ENCODE data around the gene PAPPA.

Gene PAPPA

DNA sequence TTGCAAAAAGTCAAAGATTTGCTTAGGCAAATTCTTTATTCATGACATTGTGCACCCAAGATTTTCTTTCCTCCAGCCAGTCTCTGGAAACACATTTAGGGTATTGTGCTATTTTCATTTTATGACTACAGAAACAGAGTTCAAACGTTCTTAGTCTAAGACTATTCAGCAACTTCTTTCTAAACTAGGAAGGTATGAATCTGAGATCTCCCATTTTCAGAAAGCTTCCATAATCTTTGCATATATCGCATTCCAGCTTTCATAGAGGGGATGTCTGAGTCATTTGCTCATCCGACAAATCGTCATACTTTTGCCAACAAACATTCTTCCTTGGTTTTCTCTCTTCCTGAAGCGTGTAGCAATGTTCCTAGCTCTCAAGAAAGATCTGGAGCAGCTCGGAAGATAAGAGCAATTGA is 1.6 kb upstream of the PAPPA start:
- DNase-seq (ENCODE audit: low spot score): no peak

DNA sequence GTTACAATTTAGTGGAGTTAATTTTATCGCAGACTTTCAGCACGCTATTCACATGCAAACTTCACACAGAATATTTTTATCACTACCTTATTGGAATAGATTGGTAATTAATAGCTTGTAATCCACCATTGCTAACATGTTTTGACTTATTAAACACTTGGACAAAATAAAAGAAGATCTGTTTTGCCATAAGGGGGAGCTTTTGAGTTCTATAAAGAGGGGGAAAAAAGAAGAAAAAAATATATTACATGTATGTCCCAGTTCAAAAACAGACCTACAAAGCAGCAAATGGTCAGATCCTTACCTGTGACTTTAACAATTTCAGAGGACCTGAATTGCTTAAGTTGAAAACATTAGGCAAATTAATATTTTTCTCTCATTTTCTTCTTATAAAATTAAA is 1.2 kb upstream of the PAPPA start:
- DNase-seq (ENCODE audit: low spot score): no peak

DNA sequence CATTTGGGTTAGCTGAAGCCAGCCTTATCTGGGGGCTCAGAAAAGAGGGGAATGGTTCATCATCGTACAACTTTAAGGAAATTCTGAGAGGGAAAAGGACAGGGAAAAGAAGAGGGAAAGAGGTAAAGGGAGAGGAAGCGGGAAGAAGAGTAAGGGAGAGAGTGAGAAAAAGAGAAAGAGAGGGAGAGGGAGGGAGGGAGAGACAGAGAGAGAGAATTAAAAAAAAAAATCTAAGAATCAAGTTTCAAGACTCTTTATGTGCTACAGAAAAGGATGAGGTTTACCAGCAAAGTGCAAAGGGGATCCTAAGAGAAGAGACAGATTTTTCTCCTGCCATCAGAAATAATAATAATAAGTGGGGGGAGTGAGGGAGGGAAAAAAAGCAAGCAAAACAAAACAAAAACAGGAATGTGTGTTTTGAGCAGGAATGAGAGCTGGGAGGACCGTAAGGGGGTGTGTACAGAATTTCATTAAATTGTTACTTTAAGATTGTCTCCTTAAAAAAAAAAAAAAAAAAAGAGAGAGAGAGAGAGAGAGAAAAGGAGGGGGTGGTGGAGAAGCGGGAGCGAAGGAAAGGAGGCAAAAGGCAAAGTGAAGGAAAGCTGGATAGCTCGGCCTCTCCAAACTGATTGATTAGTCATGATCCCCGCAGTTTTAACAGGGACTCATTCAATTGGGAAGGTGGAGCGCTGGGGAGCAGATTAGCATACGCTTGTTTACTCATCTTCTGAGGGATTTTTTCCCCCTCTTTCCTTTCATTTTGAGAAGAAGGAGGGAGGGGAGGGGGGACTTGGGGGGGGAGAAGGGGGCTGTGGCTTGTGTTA is 438 bp upstream of the PAPPA start:
- no peak for DNase-seq (ENCODE audit: low spot score)

DNA sequence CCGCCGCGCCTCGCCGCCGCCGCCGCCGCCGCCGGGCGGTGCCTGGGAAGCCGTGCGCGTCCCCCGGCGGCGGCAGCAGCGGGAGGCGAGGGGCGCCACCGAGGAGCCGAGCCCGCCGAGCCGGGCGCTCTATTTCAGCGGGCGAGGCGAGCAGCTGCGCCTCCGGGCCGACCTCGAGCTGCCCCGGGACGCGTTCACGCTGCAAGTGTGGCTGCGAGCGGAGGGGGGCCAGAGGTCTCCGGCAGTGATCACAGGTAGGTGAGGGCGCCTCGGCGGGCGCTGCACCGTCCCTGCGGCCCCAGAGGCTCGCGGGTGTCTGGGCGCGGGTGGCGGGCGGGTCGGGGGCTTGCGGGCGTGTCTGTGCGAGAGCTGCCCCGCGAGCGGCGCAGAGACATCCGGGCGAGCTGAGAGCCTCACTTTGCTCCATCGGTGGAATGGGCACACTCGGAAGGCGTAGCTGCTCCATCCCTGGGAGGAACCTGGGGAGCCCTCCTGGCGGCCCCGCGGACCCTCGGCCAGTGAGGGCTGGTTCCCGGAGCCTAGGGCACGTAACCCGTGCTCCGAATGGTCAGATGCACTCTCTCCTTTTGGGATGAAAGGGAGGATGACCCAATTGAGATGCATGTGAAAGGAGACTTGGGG is 864 bp downstream of the PAPPA start:
- peak; percentile 64 for DNase-seq (ENCODE audit: low spot score)

DNA sequence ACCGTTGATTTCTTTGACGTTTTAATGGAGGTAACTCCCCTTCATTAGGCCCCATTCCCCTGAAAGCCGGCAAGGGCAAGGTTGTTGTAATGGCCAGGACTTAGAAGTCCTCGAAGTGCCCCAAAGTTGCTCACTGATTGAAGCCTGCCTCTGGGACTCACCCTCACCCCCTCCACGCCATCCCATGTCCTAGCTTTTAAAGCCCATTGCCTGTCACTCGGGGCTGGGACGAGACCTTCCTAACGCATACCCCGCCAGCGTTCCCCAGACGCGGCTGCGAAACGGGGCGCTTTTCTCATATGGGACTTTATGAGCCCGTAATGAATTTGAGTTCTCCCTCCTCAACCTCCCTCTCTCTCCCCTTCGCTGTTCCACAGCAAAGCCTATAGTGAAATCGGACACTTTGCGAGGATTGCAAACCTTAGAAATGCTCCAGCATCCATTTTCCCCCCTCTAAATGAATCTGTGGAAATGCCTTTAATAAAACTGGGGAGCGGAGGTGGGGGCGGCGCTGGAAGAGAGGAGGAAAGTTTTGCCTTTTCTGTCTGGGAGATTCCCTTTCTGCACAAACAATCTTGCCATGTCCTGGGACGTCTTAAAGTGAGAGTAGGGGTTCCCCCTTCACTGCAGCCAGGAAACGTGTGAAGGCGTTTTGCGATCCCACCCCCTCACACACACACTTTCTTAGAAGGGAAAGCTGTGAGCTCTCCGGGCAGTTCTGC is 1.5 kb downstream of the PAPPA start:
- peak; percentile 69 for DNase-seq (ENCODE audit: low spot score)

DNA sequence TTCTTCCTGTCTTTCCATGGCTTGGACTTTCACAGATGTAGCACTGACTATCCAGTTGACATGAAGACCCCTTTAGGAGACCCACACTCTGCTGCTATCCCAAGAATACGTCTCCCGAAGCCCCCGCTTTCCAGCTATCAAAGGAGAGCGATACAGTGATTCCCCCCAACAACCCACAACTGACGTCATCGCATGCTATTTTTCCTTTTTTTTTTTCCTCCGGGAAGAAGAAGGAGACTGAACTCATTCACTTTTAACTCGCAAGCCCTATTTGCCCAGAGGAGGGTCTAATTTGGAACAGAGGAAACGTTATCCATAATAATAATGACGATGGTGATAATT is 2.1 kb downstream of the PAPPA start:
- DNase-seq (ENCODE audit: low spot score): peak; percentile 63

DNA sequence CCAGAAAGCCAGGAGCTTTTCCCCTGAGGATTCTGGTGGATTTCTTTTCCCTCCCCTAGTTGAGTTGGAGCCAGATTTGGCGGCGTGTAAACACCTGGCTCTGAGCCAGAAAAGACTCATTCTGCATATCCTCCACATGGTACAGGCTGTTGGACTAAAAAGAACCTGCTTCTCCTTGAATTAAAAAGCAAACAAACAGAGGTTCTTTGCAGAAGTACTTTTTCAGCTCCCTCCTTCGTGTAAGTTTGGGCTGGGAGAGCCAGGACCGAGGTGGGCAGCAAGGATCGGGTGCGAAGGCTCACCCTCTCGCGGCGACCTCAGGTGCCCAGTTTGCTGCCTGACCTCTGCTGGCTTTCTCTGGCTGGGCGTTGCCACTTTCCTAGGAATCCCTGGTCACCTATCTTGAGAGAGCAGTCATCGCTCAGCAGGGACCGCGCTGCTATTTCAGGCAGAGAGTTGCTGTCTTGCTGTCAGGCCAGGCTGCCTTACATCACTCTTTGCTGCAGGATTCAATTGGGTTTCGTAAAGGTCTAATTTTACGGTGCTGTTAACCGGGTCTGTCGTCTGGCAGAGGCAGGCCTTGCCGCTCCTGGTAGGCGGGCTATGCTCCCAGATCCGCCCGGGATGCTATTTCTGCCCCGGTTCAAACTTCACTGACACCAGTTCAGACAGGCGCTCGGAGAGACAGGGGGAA is 3.2 kb downstream of the PAPPA start:
- DNase-seq (ENCODE audit: low spot score): peak; percentile 72

DNA sequence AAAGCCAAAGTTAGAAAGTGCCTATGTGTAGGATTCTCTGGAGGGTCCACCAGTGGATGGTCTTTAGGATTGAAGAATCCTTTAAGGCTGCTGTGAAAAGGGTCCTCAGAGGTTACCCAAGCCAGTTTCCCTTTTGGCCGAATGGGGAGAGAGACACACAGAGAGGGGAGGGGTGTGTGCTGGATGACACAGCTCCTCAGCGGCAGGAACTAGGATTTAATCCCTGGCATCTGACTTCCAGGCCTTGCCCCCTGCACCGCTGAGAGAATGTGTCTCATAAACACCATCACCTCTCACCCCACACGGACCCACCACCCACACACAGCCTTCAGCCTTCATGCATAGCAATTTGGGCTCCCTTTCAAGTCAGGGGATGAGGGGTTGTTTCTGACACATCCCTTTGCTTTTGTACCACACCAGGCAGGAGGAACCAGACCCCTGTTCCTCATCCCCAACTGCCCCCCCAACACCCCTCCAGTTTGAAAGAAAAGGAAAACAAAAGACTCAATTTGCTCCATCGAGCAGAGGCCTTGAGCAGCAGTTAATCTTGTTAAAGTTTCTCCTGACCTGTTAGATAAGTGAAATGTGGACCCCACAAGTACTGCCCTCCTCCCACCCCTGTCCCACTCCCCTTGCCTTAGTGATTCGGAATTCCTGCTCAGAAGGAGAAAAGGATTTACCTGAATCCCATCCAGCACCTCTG is 4.0 kb downstream of the PAPPA start:
- no peak for DNase-seq (ENCODE audit: low spot score)

DNA sequence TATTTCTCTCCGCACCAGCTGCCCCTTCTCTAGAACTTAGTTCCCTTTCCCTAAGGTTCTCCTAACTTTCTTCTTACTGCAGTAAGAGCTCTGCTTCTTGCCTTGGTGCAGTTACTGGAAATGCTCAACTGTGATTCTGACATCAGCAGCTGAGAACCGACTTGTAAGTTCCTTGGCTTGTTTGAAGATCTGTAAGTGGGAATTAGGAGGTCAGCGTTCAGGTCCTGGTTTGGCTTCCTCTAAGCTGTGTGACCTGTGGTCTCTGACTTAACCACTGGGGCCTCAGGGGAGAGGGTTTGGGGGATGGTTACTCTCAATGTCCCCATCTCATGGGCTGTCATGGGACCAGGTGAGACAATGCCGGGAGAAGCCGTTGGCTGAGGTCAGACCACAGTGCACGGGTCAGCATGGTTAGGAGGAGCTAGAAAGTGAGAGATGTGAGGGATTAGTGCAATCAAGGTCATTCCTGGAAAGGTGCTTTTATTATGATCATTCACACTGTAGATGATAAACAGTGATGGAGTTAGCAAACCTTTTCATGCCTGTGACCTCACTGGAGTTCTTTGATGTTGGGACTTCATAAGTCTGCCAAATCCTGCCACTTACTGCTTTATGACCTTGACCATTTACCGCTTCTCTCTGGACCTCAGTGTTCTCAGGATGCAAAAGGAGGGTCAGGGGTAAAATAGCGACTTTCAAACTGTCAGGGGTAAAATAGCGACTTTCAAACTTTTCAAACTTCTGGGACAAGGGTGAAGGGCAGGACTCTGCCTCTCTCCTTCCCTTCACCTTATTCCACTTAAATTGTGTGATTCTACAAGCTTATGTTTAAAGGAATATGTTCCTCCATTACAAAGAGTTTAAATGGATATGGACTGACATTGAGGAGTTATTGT is 7.3 kb downstream of the PAPPA start:
- no peak for DNase-seq (ENCODE audit: low spot score)

DNA sequence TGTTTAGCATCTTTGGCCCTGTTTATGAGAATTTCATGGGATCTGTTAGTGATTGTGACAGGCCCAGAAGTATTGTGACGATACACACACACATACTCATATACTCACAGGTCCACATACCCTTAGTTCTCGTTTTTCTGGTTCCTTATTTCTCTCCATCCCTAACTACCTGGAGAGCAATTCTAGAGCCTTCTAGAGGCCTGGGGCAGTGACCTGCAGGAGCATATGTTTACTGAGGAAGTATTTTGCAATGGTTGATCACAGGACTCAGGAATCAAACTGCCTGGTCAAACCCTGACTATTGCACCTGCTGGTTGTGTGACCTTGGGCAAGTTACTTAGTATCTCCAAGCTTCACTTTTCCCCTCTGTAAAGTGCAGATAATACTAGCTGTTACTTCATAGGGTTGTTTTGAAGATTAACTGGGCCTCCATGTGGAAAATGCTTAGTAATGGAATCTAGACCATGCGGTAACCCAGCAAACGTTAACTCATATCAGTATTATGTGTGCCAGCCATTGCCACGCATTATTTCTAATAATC is 8.7 kb downstream of the PAPPA start:
- DNase-seq (ENCODE audit: low spot score): no peak

DNA sequence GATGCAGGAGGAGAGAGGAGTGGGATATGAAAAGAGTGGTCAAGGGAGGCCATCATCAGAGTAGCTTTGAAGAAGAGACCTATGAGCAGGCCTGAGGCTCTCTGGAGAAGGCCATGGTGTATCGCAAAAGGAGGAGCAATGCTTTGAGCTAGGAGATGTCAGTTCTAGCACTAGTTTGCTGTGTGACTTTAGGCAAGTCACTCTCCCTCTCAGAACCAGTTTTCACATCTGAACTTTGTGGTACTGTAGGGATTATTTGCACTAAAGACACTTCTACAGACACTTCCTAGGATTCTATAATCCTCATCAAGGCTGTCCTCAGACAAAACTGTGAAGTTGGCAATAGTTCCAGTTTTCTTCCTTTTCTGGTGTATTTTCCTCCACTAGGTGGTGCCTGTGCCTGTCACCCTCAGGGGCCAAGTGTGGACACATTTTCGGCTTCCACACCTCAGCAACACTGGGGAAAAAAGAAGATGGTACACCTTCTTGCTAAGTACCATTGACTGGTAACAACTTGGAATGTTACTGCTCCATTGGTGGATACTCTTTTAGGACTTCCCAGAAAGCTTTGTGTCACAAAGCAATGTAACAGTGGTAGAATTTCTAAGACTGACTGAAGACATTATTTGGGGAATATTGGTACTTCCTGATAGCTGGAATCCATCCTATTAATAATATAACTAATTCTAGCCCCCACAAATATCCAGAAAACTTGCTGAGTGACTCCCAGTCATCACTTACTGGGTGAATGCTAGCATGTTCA is 9.9 kb downstream of the PAPPA start:
- DNase-seq (ENCODE audit: low spot score): no peak

DNA sequence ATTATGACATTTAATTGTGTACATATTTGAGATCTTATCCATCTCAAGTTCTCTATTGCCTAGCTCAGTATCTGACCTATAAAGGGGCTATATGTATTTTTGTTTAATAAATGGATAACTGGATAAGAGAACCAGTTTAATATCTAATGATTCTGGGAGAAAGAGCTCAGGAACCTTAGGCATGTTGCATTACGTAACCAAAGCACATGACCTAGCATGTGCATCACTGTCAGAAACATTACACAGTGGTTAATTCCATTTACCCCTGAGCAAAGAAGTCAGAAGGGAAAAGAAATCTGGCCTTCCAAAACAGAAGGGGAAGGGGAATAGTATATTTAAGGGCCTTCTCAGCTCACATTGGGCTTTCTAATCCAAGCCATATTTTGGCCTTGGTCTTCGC is 12.3 kb downstream of the PAPPA start:
- DNase-seq (ENCODE audit: low spot score): no peak

DNA sequence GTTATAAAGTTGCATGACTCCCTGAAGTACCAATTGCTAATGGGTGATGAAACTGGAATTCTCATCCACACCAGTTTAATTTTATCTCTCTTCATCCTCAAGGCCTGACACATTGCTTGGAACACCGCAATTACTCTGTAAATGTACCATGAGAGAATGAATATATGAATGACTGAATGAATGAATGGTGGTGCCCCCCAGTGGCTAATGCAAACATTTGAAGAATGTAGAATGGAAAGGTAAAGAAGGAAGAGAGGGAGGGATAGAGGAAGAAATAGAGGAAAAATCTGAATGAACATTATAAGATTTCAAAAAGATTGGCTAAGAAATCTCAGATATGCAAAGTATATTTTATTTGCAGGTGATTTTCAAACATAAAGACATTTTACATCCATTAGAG is 13.1 kb downstream of the PAPPA start:
- DNase-seq (ENCODE audit: low spot score): no peak

DNA sequence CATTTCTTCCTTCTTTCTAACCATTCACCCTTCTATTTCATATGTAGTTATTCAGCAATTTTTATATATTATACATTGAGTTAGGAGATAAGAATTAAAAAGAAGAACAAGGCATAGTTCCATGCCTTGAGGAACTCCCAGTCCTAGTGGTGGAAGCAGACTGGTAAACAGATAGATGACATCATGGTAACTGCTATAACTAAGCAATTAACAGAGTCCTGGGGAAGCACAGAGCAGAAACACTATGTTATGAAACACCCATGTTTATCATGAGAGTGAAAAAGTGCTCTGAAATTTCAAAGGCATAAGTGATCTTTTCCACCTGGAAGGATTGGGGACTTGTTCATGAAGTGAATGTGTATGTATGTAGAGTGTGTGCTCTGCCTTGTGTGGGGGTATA is 14.6 kb downstream of the PAPPA start:
- no peak for DNase-seq (ENCODE audit: low spot score)

DNA sequence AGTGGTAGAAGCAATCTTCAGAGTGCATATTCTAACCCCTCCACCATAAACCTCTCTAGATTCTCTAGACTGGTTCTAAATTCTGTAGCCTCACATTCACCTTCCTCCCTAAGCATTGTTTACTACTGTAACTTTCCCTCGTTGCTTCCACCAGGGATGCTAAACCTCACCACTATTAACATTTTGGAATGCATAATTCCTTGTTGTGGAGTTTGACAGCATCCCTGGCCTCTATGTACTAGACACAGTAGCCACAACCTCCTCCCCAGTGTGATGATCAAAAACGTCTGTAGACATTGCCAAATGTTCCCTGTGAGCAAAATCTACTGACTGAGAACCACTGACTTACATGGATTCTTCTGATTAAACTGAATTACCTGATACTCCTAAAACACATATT is 18.6 kb downstream of the PAPPA start:
- DNase-seq (ENCODE audit: low spot score): no peak

DNA sequence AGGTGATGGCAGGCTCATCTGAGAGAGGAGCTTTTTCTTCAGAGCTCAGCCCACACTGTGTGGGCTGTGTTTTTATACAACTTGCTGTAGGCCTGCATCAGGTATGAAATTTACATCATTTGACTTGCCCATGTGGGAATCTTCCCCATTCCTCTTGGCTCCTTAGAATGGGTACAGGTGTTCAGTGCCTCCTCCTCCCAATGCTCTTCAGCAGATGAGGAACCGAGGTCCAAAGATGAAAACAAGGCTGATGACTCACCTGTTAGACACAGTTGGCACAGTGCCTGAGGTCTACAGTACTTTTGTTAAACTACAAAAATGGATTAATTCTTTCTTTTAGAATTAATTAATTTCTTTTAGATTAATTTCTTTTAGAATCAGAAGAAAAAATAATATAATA is 20.8 kb downstream of the PAPPA start:
- no peak for DNase-seq (ENCODE audit: low spot score)

DNA sequence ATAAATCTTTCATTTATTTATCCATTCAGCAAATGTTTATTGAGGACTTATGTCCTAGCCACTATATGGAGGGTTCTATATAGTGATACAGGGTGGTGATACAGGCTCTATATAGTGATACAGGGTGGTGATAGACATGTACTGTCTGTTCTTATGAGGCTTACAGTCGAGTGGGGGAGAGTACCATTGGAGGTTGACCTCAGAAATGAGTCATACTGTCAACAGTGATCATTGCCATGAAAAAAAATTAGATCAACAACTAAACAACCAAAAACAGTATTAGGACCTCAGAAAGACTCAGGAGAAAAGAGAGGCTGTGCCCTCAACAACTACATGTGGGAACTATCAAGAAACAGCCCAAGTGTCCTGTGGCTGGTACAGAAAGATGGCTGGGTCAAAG is 22.0 kb downstream of the PAPPA start:
- DNase-seq (ENCODE audit: low spot score): no peak

DNA sequence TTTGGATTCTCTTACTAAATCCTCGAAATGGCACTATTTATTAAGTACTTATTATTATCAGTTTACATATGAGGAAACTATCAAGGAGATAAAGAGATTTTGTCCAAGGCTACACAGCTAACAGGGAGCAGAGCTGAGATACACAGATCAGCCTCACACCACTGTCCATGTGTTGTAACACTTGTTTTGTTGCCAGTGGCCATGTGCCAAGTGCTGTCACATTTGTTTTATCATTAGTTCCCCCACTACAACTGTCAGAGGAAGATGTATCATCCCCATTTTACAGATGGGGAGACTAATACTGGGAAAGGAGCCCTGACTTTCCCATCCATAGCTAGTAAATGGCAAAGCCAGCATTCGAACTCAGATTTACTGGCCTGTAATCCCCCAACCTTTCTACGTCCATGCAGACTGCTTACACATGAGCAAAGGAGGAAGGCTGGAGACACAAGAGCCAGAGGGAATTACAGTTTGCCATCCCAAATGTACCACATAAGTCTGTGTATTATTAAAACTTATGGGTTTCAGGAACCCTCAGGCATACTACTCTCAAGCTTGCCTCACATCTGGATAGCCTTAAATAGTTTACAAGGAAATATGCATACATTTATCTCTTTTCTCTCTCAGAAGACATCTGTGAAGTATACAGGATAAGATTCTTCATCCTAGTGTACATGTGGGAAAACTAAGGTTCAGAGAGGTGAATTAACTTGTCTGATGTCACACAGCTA is 25.1 kb downstream of the PAPPA start:
- DNase-seq (ENCODE audit: low spot score): no peak

DNA sequence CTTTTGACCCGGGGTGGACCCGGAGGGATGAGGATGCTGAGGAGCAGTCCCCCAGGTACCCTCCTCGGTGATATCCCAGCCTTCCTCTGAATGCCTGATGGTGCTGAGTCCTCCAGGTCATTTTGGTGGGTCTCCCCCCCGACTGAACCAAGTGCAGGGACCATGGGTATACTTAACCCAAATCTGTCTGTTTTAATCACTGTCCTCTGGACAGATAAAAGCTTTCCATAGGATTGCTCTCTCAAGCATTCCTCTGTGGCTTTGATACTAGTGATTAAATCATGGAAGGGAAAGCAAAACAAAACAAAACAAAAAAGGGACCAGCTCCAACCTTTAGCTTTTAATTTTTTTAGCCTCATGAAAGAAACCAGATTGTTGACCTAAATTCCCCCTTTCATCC is 26.0 kb downstream of the PAPPA start:
- no peak for DNase-seq (ENCODE audit: low spot score)
